Liver (tissue), 9 donors: Measurements from ENCODE around the gene NRG3. TPM values are rescaled to one million over a fixed set of nuclear protein-coding genes. Genes with fewer than 3 reads are reported as not detected.

ENCODE experiments used
- DNase-seq: peaks from one replicate; pipeline ENCODE4 v3.0.0-alpha.2; 2017; ENCODE audit warnings: low spot score
- H3K27ac ChIP-seq, 2 donors: one replicate each; pipeline ENCODE4 v1.7.0; 2013; ENCODE audit warnings: inconsistent platforms in 2 of 2, low read length in 2 of 2, control low read depth in 1 of 2, low read depth in 1 of 2, mild to moderate bottlenecking in 1 of 2
- H3K27me3 ChIP-seq, 4 donors: one replicate each; pipeline versions ENCODE4 v1.6.1 to v1.7.0; 2013; ENCODE audit warnings: low read length in 3 of 4, inconsistent platforms in 1 of 4, mild to moderate bottlenecking in 1 of 4, moderate library complexity in 1 of 4; ENCODE audit not compliant: control insufficient read depth in 4 of 4, insufficient read depth in 4 of 4
- H3K36me3 ChIP-seq, 4 donors: one replicate each; pipeline versions ENCODE4 v1.6.1 to v1.7.0; 2013; ENCODE audit warnings: low read length in 3 of 4, mild to moderate bottlenecking in 3 of 4, low read depth in 1 of 4, moderate library complexity in 1 of 4; ENCODE audit not compliant: control insufficient read depth in 4 of 4, insufficient read depth in 3 of 4
- H3K4me1 ChIP-seq, 4 donors: one replicate each; pipeline versions ENCODE4 v1.6.1 to v1.7.0; 2013; ENCODE audit warnings: low read length in 3 of 4, mild to moderate bottlenecking in 3 of 4, moderate library complexity in 1 of 4; ENCODE audit not compliant: control insufficient read depth in 4 of 4, insufficient read depth in 4 of 4
- H3K4me3 ChIP-seq, 3 donors: one replicate each; pipeline versions ENCODE4 v1.6.1 to v1.7.0; 2013; ENCODE audit warnings: low read length in 3 of 3, control low read depth in 1 of 3, low read depth in 1 of 3, mild to moderate bottlenecking in 1 of 3
- H3K9ac ChIP-seq, 2 donors: one replicate each; pipeline ENCODE4 v1.7.0; 2013; ENCODE audit warnings: low read length in 2 of 2, mild to moderate bottlenecking in 2 of 2, moderate library complexity in 2 of 2, control low read depth in 1 of 2, low read depth in 1 of 2
- H3K9me3 ChIP-seq, 4 donors: one replicate each; pipeline versions ENCODE4 v1.6.1 to v1.7.0; 2013; ENCODE audit warnings: low read length in 3 of 4; ENCODE audit not compliant: control insufficient read depth in 4 of 4
- FOXA2 ChIP-seq: IDR thresholded peaks from 2 replicates; pipeline ENCODE4 v1.6.1; 2016; ENCODE audit warnings: antibody characterized with exemption
- GABPA ChIP-seq, 2 donors: IDR thresholded peaks in 1 of 2; conservative IDR thresholded peaks in 1 of 2; 2 replicates each; pipeline ENCODE4 v1.6.1; 2016; ENCODE audit warnings: antibody characterized with exemption in 2 of 2, mild to moderate bottlenecking in 1 of 2, moderate library complexity in 1 of 2
- HNF4A ChIP-seq, 2 donors: conservative IDR thresholded peaks; 2 replicates each; pipeline ENCODE4 v1.6.1; 2016; ENCODE audit warnings: antibody characterized with exemption in 2 of 2, mild to moderate bottlenecking in 2 of 2
- RXRA ChIP-seq, 2 donors: IDR thresholded peaks; 2 replicates each; pipeline ENCODE4 v1.6.1; 2017 to 2018; ENCODE audit warnings: antibody characterized with exemption in 2 of 2, mild to moderate bottlenecking in 1 of 2
- TAF1 ChIP-seq: conservative IDR thresholded peaks from 2 replicates; pipeline ENCODE4 v1.6.1; 2016; ENCODE audit warnings: antibody characterized with exemption, mild to moderate bottlenecking
- whole genome bisulfite sequencing: extraction: QIAGEN DNeasy Blood & Tissue Kit; methylation state at CpG from one replicate; pipeline ENCODE4 v1.1.7; 2013; 5-methylcytosine and 5-hydroxymethylcytosine counted together
- polyA plus RNA-seq, 2 donors: library from polyadenylated mRNA; stranded (reverse) in 1 of 2; unstranded in 1 of 2; fragments of 200-250 nt in 1 of 2; fragments of >200 nt in 1 of 2; fragmentation: Nextera tagmentation in 1 of 2; extraction: Ambion mirVana in 1 of 2; gene quantifications; one replicate each; pipeline versions ENCODE4 v1.2.1 to v1.2.3, GENCODE V29; 2013 to 2015
- total RNA-seq, 2 donors: library from RNA; depleted of rRNA; stranded (reverse); fragments of >200 nt; gene quantifications; one replicate each; pipeline ENCODE4 v1.2.3, GENCODE V29; 2014
- TF ChIP-seq, protein P1 (sequence below): IDR thresholded peaks from 2 replicates; pipeline ENCODE4 v1.6.1; 2016; ENCODE audit warnings: antibody characterized with exemption
- TF ChIP-seq, protein P2 (sequence below): IDR thresholded peaks from 2 replicates; pipeline ENCODE4 v1.6.1; 2016; ENCODE audit warnings: antibody characterized with exemption
- TF ChIP-seq, protein P3 (sequence below): IDR thresholded peaks from 2 replicates; pipeline ENCODE4 v1.6.1; 2016; ENCODE audit warnings: antibody characterized with exemption
- donor health status: healthy.
- donor health status: healthy.
- donor health status: healthy.
- donor health status: healthy.
- donor health status: healthy.

NRG3 gene
- total and polyA plus RNA-seq, 4 donors, result 0.24 to 3.7 (median 0.38) TPM

DNA sequence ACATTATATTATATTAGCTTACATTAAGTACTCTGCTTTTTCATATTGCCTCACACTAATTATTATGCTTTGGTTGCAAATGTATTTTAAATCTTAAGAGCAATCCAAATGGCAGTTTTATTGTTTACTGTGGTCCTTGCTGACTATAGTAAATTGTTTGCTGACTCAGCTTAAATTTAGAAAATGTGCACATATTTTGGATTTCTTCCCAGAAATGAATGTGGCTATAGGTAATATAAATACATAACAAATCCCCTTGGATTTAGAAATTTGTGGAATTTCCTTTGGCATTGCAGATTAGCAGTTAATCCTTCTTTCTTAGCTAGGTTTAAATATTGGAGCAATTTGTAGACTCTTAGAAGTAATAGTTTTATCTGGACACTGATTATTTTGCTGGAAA is 565.8 kb downstream of the NRG3 start (continued):
- TF ChIP-seq, protein P1, sequence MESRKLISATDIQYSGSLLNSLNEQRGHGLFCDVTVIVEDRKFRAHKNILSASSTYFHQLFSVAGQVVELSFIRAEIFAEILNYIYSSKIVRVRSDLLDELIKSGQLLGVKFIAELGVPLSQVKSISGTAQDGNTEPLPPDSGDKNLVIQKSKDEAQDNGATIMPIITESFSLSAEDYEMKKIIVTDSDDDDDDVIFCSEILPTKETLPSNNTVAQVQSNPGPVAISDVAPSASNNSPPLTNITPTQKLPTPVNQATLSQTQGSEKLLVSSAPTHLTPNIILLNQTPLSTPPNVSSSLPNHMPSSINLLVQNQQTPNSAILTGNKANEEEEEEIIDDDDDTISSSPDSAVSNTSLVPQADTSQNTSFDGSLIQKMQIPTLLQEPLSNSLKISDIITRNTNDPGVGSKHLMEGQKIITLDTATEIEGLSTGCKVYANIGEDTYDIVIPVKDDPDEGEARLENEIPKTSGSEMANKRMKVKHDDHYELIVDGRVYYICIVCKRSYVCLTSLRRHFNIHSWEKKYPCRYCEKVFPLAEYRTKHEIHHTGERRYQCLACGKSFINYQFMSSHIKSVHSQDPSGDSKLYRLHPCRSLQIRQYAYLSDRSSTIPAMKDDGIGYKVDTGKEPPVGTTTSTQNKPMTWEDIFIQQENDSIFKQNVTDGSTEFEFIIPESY, result no peak
- TF ChIP-seq TAF1, result no peak

DNA sequence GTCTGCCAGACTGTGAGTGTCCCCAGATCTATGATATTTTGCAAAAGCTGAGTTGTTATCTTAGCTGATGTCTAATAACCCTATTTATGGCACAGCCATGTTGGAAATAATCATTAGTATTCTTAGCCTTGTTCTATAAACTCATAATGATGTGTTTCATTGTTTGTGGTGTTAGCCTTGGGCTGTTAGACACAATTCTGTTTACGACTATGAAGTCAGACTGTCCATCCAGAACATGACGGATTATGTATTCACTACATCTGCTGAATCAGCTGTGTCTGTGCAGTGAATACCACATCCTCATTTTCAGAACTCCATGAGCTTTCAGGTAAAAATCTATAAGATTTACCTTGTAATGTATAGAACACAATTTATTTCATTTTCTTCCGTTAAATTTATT is 577.1 kb downstream of the NRG3 start:
- Histone ChIP-seq H3K9ac (no peak overlapping the region), H3K36me3 (no peaks in the 10 kb centered on the region), H3K27me3 (no peaks in the 10 kb centered on the region), H3K9me3 (no peaks in the 10 kb centered on the region), H3K4me1 (no peaks in the 10 kb centered on the region), H3K4me3 (no peak overlapping the region), H3K27ac (no peak overlapping the region)
- 90% methylated on average over 3 of the region's 3 CpGs for WGBS
- DNase-seq, result no peak
- TF ChIP-seq GABPA (IDR thresholded peaks at IDR 0.05 in 1 of 2, conservative IDR thresholded peaks at IDR 0.05 in 1 of 2), result no peak
- TF ChIP-seq, protein P2, sequence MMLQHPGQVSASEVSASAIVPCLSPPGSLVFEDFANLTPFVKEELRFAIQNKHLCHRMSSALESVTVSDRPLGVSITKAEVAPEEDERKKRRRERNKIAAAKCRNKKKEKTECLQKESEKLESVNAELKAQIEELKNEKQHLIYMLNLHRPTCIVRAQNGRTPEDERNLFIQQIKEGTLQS, result no peak

DNA sequence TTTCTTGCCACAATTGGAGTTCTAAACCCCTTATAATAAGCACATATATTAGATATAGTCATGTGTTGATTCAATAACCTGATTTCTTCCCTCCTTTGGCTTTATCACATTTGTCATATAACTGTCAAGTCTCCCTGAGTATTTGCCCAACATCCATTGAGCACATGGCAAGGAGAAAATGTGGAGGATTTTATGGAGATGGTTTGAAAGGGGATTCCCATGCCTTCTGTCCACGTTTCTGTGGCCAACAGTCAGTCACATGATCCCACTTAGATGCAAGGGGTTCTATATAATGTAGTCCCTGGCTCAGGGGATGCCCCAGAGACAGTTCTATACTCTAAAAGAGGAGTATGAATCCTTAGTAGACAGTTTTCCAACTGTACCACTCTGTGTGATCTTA is 577.7 kb downstream of the NRG3 start:
- Histone ChIP-seq H3K4me1 (no peaks in the 10 kb centered on the region), H3K9me3 (no peaks in the 10 kb centered on the region), H3K36me3 (no peaks in the 10 kb centered on the region), H3K27me3 (no peaks in the 10 kb centered on the region), H3K27ac (no peak overlapping the region), H3K4me3 (no peak overlapping the region), H3K9ac (no peak overlapping the region)
- TF ChIP-seq FOXA2, result no peak
- no peak for DNase-seq
- 46% methylated on average over 1 of the region's 1 CpG for WGBS

DNA sequence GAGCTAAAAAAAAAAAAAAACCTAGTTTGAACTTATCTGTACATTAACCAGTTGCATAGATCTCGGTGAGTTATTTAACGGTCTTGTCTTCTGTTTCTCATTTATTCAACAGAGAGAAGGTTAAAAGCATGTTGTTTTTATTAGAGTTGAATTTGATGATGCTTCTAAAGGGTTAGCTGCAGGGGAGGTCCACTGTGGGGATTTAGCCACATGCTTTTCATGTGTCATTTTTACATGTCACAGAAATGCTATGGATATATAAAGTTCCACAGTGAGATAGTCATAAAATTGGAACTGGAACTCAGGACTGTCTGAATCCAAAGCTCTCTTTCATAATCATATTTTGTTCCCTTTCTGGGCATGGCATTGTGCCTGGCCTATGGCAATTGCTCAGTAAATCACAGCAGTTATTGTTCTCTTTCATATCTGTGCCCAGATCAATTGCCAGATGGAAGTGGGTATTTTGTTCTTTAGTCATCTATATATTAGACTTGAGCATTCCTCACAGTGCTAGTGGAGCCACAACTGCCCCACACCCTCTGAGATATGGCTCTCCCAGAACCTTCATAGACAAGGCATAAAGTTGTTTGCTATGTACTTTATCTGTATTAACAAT is 578.8 kb downstream of the NRG3 start:
- Histone ChIP-seq H3K27ac (no peak overlapping the region), H3K4me3 (no peak overlapping the region), H3K36me3 (no peaks in the 10 kb centered on the region), H3K4me1 (no peaks in the 10 kb centered on the region), H3K9ac (no peak overlapping the region), H3K27me3 (no peaks in the 10 kb centered on the region), H3K9me3 (no peaks in the 10 kb centered on the region)
- WGBS, result 87% methylated on average over 2 of the region's 2 CpGs
- no peak for TF ChIP-seq RXRA (IDR thresholded peaks at IDR 0.05)
- no peak for DNase-seq

DNA sequence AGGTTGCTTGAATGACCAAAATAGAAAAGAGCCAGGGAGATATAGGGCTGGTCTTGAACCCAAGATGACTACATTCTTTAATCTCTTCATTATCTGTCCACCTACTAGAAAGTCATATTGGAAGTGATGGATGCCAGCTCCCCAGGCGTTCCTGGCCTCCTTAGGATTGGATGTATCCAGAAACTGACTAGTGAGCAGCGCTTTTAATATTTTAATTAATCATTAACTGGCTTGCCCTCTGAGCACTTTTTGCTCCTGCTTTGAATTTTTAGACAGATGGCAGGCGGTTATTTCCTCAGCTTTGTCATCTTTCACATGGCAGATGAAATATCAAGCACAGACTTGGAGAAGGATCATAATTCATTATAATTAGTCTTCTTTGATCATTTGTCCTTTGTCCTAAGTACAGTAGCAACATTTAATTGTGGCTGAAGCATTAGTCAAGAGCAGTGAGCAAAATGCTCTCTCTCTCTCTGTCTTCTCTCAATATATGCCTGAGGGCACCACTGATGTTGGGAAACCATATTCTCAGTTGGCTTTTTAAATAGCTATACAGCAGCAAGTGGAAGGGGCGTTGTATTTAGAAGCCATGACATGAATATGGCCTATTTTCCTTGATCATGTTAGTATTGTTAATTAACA is 588.0 kb downstream of the NRG3 start:
- H3K4me3 ChIP-seq, result no peak overlapping the region
- H3K27me3 ChIP-seq, result no peaks in the 10 kb centered on the region
- H3K4me1 ChIP-seq, result no peaks in the 10 kb centered on the region
- no peak for TF ChIP-seq HNF4A (conservative IDR thresholded peaks at IDR 0.05)
- TF ChIP-seq, protein P2, result no peak
- TF ChIP-seq, protein P1, result no peak
- TF ChIP-seq, protein P3, sequence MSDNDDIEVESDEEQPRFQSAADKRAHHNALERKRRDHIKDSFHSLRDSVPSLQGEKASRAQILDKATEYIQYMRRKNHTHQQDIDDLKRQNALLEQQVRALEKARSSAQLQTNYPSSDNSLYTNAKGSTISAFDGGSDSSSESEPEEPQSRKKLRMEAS, result no peak
- no peak for TF ChIP-seq TAF1
- H3K9me3 ChIP-seq, result no peaks in the 10 kb centered on the region
- DNase-seq, result no peak
- H3K27ac ChIP-seq, result no peak overlapping the region
- 72% methylated on average over 4 of the region's 4 CpGs for WGBS
- H3K36me3 ChIP-seq, result no peaks in the 10 kb centered on the region
- no peak overlapping the region for H3K9ac ChIP-seq
